OCI-LY1 (cell line): ENCODE results near the gene PLAC9.

Source experiments
- CTCF ChIP-seq: fragments of 200-600 bp; sonication (generic), shearing (Covaris generic); IDR thresholded peaks from 2 replicates; pipeline ENCODE4 v1.5.1; 2017; ENCODE audit warnings: mild to moderate bottlenecking, antibody characterized with exemption, low read length, moderate library complexity, mixed read lengths
- EZH2 ChIP-seq: fragments of 200-600 bp; sonication (generic), shearing (Covaris generic); IDR thresholded peaks from 2 replicates; pipeline ENCODE4 v1.8.0; 2017; ENCODE audit warnings: borderline replicate concordance, mixed run types, mild to moderate bottlenecking, antibody characterized with exemption, low read length, moderate library complexity, mixed read lengths

GRCh38 chr10:80090121-80090520, 42.4 kb upstream of the PLAC9 start:
- TF ChIP-seq CTCF (no peak), EZH2 (no peak)
